SH-SY5Y (cell line): ENCODE results near the gene BANF1.

Source experiments
- GATA2 ChIP-seq: IDR thresholded peaks from 2 replicates; pipeline ENCODE4 v1.6.1; 2011; ENCODE audit warnings: mild to moderate bottlenecking, low read depth, low read length
- GATA3 ChIP-seq: IDR thresholded peaks from 2 replicates; pipeline ENCODE4 v1.6.1; 2011; ENCODE audit warnings: low read depth, mild to moderate bottlenecking, low read length, moderate library complexity

GRCh38 chr11:65981101-65981740, 21.1 kb upstream of the BANF1 start:
- TF ChIP-seq GATA2 (no peak), GATA3 (no peak)
